HG03520 (cell line): ENCODE results near the gene CLDN1.

Experiments
- ATAC-seq: cut with Tn5 transposase; IDR thresholded peaks from one replicate; pipeline ENCODE4 v1.9.1; 2021; ENCODE audit warnings: mild to moderate bottlenecking, moderate library complexity; ENCODE audit not compliant: unreplicated experiment

The CLDN1 gene, protein sequence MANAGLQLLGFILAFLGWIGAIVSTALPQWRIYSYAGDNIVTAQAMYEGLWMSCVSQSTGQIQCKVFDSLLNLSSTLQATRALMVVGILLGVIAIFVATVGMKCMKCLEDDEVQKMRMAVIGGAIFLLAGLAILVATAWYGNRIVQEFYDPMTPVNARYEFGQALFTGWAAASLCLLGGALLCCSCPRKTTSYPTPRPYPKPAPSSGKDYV

GRCh38 chr3:190321789-190322603 is at the start of gene CLDN1:
Gene CLDN1, minus strand, starts transcription at chr3:190322446. Its CDS starts 240 bp downstream, at chr3:190322206.
- peak; percentile 84 for ATAC-seq

- ATAC-seq = no peak
Observed at GRCh38 chr3:190371152-190371551, 48.9 kb upstream of the CLDN1 start.

DNA sequence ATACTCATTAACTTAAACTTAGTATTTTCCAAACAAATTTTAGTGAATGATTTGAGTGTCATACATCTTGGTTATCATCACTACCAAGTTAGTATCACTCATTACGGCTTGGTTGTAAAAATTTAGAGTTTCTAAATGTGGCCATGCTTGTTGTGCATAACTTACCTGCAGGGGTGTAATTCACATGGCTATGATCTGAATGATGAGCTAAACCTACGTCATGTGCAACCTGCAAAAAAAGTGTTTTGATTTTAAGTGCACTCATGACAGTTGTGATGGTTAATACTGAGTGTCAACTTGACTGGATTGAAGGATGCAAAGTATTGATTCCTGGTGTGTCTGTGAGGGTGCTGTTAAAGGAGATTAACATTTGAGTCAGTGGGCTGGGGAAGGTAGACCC is 48.1 kb upstream of the CLDN1 start:
- ATAC-seq = no peak

DNA sequence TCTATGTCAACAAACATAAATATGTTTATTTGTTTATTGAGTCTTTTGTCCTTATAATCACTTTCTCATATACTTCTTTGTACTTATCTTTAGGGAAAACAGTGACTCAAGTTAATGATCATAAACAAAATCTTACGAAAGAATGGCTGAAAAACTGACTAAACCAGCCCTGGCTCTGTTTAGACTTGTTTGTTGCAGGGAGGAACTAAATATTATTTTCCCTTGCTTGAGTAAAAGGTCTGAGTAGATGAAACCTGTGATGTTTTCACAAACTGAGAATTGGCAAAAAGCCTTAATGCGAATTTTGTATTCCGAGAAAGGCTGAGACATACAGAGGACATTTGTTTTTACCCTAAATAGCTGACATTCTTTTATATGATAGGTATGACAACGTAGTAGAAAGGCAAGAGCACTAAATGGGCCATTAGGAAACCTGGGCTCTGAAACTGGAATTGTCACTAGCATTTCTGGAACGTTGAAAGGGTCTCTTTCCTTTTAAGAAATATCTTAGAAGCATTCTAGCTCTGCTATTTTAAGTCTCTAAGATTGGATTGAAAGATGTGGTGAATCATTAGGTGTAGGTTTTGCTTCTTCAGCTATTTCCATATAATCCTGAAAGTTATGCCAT is 47.5 kb upstream of the CLDN1 start:
- no peak for ATAC-seq

DNA sequence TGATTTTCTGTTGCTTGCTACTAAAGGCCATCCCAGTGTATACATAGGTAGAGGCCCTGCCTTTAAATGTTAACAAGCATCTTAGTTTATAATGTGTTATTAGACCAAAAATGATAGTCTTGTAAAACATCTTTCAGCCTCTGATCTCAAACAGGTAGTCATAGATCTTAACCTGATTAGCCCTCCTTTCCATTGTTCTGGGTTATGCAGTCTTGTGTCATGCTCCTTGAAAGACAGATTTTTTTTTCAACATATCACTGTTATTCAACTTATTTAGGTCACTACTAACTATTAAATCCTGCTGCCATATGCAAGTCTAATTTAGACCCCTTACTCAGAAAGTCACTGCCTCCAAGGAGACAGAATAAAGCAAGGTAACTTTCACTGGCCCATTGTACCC is 46.6 kb upstream of the CLDN1 start:
- ATAC-seq = no peak

DNA sequence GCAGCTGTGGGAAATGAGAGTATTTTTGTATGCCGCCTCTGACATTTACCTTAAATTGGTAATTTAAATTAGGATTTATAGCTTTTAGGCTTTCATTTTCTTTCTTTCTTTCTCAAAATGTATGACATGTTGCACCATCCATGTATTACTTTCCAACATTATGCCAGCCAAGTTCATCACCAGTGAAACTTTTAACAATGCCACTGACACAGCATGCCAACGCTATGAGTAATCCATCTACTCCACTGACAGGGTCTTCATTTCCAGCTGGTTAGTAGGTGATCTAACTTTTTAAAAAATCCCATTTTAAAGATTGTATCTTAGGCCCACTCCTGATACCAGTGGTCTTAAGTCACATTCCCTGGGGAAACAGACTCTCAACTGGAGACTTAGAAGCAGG is 43.9 kb upstream of the CLDN1 start:
- no peak for ATAC-seq

- ATAC-seq = no peak
Observed at GRCh38 chr3:190362258-190362657, 40.0 kb upstream of the CLDN1 start.

- no peak for ATAC-seq
Observed at GRCh38 chr3:190361791-190362190, 39.5 kb upstream of the CLDN1 start.

DNA sequence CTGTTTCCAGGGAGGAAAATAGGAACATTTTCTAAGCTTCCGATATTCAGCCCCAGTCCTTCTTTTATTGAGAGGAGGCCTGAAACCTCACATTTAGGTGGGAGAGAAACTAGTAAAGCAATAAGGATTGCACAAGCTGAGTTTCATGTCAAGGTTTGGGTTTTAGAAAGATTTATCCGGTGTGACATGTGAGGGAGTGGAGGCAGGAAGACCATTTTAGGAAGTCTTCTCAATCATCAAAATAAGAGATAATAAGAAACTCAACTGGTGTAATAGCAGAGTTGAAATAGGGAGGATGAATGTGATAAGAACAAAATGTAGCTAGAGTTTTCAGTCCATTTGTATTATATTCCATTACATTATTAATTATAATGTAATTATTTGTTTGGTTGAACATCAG is 38.0 kb upstream of the CLDN1 start:
- no peak for ATAC-seq

GRCh38 chr3:190359813-190360212 is 37.6 kb upstream of the CLDN1 start:
- ATAC-seq = no peak

DNA sequence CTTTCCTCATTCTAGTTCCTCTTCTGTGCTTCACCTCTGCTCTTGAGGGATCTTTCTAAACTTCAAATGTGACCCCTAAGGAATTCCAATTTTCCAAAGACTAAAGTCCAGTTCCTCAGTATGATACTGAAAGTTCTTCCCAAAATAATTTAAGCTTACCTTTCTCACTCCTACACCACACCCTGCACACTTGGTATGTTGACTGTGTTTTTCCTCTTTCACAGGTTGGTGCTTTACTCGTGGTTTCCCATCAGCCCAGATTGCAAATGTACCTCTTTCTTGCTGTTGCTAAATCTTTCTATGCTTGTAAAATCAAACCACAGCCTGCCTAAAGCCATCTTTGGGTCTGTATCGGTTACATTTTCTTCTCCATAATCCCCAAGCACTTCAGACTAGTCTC is 35.2 kb upstream of the CLDN1 start:
- no peak for ATAC-seq

DNA sequence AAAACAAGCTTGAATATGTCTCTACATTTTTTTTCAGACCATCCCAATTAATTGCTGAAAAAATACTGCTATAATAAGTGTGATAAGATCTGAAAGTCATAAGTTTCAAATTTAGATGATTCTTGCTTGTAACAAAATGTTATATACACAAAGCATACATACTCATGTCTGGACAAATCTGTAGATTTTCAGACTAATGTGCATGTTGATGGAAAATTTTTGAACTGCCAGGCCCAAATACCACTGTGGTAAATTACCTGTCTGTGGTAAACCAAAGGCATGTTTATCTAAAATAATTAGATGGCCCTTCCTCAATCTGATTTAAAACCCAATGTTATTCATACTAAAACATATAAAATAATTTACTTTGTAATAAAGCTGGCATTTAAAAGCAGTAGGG is 34.0 kb upstream of the CLDN1 start:
- no peak for ATAC-seq

DNA sequence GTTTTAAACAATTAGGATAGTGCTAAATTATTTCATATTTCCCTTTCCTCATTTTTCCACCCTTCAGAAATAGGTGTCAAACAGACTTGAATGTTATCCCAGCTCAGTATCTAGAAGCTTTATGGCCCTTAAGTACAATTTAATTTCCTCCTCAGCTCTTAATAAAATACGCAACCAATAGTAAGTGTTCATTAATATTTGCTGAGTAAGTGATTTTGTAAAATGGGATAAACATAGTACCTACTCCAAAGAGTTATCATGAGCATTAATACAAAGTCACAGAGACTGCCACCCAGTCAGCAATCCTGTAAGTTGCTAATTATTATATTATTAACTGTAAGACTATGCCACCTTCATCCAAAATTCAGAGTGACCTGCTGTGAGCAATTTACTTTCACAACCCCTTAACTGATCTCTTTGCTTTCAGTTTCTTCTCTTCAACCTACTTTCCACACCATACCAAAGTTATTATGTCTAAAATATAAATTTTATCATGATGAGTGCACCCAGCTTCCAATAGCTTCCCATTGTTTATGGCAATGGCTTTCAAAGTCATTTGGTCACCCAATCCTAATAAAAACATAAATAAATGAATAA is 30.7 kb upstream of the CLDN1 start:
- no peak for ATAC-seq

DNA sequence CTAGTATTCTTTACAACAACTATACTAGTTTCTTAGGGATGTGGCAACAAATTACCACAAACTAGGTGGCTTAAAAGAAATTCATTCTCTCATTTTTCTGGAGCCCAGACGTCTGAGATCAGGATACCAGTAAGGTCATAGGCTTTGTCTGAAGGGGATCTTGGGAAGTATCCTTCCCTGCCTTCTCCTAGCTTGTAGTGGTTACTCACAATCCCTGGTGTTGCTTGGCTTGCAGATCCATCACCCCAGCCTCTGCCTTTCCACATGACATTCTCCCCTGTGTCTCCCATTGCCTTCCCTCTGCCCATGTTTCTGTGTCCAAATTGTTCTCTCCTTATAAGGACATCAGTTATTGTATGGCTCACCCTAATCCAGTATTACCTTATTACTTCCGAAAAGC is 24.3 kb upstream of the CLDN1 start:
- no peak for ATAC-seq

DNA sequence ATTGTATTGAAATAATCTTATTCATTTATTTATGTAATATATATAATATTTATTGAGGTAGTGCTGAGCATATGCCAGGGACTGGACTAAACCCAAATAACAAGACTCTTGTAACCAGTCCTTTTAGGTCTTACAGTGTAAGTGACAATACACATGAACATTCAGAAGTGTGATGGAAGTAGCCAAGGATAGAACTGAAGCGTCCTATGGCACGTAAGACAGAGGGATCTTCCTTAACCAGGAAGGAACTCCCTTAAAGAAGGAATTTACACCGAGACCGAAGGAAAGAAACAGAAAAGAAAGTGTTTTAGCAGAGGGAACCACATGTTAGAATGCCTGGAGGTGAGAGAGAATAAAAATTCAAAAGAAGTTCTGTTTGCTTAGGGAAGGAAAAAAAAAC is 23.6 kb upstream of the CLDN1 start:
- ATAC-seq = no peak

DNA sequence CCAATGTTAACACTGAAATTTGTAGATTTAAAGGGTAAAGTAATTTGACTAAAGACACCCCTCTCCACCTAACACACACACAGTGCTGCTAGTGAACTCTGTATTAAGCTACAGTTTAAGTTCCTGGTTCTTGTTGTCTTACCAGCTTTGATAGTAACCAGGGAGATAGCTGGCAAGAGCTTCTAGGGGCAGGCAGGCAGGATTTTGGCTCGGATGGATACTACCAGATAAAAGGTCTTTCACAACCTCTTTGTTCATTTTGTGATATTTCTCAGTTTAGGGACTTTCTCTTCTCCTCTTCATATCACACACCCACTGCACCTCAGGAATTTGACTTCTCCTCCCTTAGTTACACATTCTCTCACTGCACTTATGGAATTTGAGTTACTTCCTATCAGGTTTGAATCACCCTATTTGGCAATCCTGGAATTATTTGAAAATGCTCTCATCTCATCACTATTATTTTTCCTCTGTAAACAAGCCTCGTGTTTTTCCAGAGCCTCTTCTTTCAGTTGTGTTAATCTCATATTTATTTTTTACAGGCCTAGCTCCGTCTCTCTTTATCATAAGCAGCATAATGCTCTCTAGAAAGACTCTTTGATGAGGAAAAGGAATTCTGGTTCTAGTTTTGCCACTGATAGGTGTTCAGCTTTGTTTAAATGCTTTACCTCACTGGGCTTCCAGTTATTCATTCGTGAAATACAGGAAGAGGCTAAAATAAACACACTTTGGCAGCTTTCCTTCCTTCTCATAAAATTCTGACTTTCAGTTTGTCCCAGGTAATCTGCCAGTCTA is 23.0 kb upstream of the CLDN1 start:
- ATAC-seq = no peak

GRCh38 chr3:190340071-190340470 is 17.8 kb upstream of the CLDN1 start:
- ATAC-seq = no peak

DNA sequence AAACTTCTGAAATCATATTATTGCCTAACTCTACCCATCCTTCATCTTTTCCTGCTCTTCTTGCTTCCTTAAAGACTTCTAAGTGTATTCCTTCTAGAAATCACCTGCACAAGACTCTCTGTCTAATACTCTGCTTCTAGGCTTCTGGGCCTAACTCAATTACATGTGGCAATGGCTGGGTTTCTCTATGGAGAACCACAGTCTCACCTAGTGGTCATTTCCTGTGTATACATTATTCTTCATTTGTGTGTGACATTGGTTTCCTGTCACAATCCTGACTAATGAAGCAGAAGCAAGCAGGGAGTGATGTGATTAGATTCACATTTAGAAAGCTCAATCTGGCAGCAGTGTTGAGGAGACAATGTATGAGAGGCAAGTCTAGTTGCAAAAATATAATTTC is 16.9 kb upstream of the CLDN1 start:
- no peak for ATAC-seq

DNA sequence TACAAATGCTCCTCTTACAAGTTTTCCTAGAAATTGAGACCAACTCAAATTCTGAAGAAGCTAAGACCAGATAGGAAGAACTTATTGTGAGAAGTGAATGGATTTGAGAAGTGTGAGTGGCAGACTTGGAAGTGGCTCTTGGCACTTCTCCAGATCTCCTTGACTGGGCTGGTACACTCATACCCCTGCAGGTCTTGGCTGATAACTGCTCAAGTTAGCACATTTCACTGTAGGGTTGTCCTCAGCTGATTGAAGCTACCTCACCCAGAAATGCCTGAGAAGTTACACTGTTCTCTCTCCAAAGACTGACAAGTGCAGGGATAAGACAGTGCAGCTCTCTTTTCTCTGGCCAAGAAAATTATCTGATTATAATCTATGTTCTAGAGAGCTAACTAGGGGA is 16.5 kb upstream of the CLDN1 start:
- ATAC-seq = no peak

GRCh38 chr3:190337301-190337700 is 15.1 kb upstream of the CLDN1 start:
- ATAC-seq = no peak
